Measurements from ENCODE around the gene VTI1A. TPM values are rescaled to one million over a fixed set of nuclear protein-coding genes. Genes with fewer than 3 reads are reported as not detected.
A peak's percentile ranks its signal among the peaks of the same experiment; 100 is the strongest.

VTI1A gene
- total RNA-seq, 1 experiment from 2014 or later, result 22.0 TPM

GRCh38 chr10:112801004-112801403, 354.0 kb downstream of the VTI1A start:
- Histone ChIP-seq H3K4me1 (ENCODE audit: insufficient read depth, low read length) (peaks cover 7% of the 10 kb centered on the region; the same call in 1 of the 2 replicates), H3K56ac (ENCODE audit: insufficient read length, low read depth, low read length) (no peak overlapping the region), H3K14ac (ENCODE audit: insufficient read depth, low read length) (no peak overlapping the region), H2BK20ac (ENCODE audit: low read depth, low read length, poor library complexity, severe bottlenecking) (no peak overlapping the region), H3K9me3 (ENCODE audit: control insufficient read depth, low read depth, low read length) (no peaks in the 10 kb centered on the region), H4K8ac (replicated peaks; ENCODE audit: insufficient read length, low read depth, low read length) (no peak overlapping the region), H3K27me3 (ENCODE audit: insufficient read depth, low read length) (no peaks in the 10 kb centered on the region), H2AK5ac (ENCODE audit: insufficient read length, low read length) (no peak overlapping the region), H2BK120ac (ENCODE audit: low read depth, low read length, poor library complexity, severe bottlenecking) (no peak overlapping the region), H2BK5ac (ENCODE audit: insufficient read length, low read length) (no peak overlapping the region), H4K5ac (ENCODE audit: insufficient read length, low read depth, low read length) (no peak overlapping the region), H3K18ac (ENCODE audit: insufficient read length, low read depth, low read length) (no peak overlapping the region), H3K23me2 (ENCODE audit: insufficient read length, low read depth, low read length, poor library complexity, severe bottlenecking) (no peaks in the 10 kb centered on the region), H2BK15ac (ENCODE audit: low read depth, low read length) (no peak overlapping the region), H3T11ph (ENCODE audit: low read length) (no peak overlapping the region), H4K20me1 (ENCODE audit: control insufficient read depth, insufficient read depth, insufficient read length) (no peaks in the 10 kb centered on the region), H3K4me2 (ENCODE audit: insufficient read depth, insufficient read length, low read length) (no peak overlapping the region), H3K9ac (ENCODE audit: extremely low read depth, insufficient read length, low read length) (no peak overlapping the region), H3K23ac (ENCODE audit: insufficient read length, low read depth, low read length) (no peak overlapping the region), H2AFZ (ENCODE audit: low read length) (no peak overlapping the region), H3K79me2 (ENCODE audit: insufficient read depth, low read length) (no peaks in the 10 kb centered on the region), H3K4ac (ENCODE audit: low read depth, low read length) (no peak overlapping the region), H4K91ac (ENCODE audit: insufficient read length, low read depth, low read length) (no peak overlapping the region), H2BK12ac (ENCODE audit: insufficient read length, low read depth, low read length) (no peak overlapping the region), H3K79me1 (ENCODE audit: insufficient read depth, low read depth, low read length, poor library complexity, severe bottlenecking) (no peaks in the 10 kb centered on the region), H3K27ac (ENCODE audit: insufficient read length, low read depth, low read length) (no peak overlapping the region)
- H3K9me3 Mint-ChIP-seq, result no peaks in the 10 kb centered on the region
- H3K4me1 Mint-ChIP-seq, result peaks cover 55 to 58% of the 10 kb centered on the region in 2 experiments
- peak overlapping the region in 1 of 3 experiments; percentile 60; a peak in 1 of 7 replicates for H3K27ac Mint-ChIP-seq
- no CpG with 5 or more reads among the region's 3 CpGs for WGBS (ENCODE audit: extremely low coverage, insufficient read length, low lambda C conversion rate)
- peaks cover 2% of the 10 kb centered on the region for H3K27me3 Mint-ChIP-seq (ENCODE audit: low read depth)
- no peak for DNase-seq
- no peaks in the 10 kb centered on the region for H3K36me3 Mint-ChIP-seq (ENCODE audit: insufficient read depth in 1 of 3, low read depth in 3 of 3)
- TF ChIP-seq, protein P1, sequence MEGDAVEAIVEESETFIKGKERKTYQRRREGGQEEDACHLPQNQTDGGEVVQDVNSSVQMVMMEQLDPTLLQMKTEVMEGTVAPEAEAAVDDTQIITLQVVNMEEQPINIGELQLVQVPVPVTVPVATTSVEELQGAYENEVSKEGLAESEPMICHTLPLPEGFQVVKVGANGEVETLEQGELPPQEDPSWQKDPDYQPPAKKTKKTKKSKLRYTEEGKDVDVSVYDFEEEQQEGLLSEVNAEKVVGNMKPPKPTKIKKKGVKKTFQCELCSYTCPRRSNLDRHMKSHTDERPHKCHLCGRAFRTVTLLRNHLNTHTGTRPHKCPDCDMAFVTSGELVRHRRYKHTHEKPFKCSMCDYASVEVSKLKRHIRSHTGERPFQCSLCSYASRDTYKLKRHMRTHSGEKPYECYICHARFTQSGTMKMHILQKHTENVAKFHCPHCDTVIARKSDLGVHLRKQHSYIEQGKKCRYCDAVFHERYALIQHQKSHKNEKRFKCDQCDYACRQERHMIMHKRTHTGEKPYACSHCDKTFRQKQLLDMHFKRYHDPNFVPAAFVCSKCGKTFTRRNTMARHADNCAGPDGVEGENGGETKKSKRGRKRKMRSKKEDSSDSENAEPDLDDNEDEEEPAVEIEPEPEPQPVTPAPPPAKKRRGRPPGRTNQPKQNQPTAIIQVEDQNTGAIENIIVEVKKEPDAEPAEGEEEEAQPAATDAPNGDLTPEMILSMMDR (conservative IDR thresholded peaks at IDR 0.05), result peak; percentile 37; the same call in 2 of the 3 replicates
- H3K4me3 Mint-ChIP-seq, result no peak overlapping the region

Measured in H9 (cell line).